Neural crest cell (in vitro differentiated cells): ENCODE data around the gene UPF1. TPM values are rescaled to one million over a fixed set of nuclear protein-coding genes. Genes with fewer than 3 reads are reported as not detected.

Source experiments
- DNase-seq: peaks from one replicate; pipeline ENCODE4 v3.0.0; 2021; ENCODE audit warnings: low read depth, mixed read lengths, low spot score
- H3K27ac Mint-ChIP-seq: one replicate; pipeline ENCODE4 v1.8.0; 2021; ENCODE audit warnings: mild to moderate bottlenecking, mixed read lengths; ENCODE audit not compliant: unreplicated experiment
- H3K27me3 Mint-ChIP-seq: 2 replicates; pipeline ENCODE4 v1.8.0; 2021; ENCODE audit warnings: low read depth, mild to moderate bottlenecking, mixed read lengths
- H3K36me3 Mint-ChIP-seq: 2 replicates; pipeline ENCODE4 v1.8.0; 2021; ENCODE audit warnings: low read depth, mild to moderate bottlenecking, mixed read lengths
- H3K4me1 Mint-ChIP-seq: 2 replicates; pipeline ENCODE4 v1.8.0; 2021; ENCODE audit warnings: mixed read lengths
- H3K4me3 Mint-ChIP-seq: one replicate; pipeline ENCODE4 v1.8.0; 2021; ENCODE audit warnings: mild to moderate bottlenecking, mixed read lengths
- H3K9me3 Mint-ChIP-seq: 2 replicates; pipeline ENCODE4 v1.8.0; 2021; ENCODE audit warnings: mixed read lengths
- CTCF ChIP-seq: fragments of 200-600 bp; sonication (generic); conservative IDR thresholded peaks from 2 replicates; pipeline ENCODE4 v1.5.0; 2021; ENCODE audit warnings: antibody characterized with exemption, mild to moderate bottlenecking
- long read RNA-seq: library from polyadenylated mRNA; unstranded; transcript quantifications from one replicate; pipeline ENCODE4 v2.0.0, GENCODE V29; 2020
- total RNA-seq: library from RNA; stranded (reverse); gene quantifications from 2 replicates; pipeline ENCODE4 v1.2.1, GENCODE V29; 2021

Gene UPF1
- 73.1 and 76.5 TPM in 2 replicates for total RNA-seq
- long read RNA-seq, partial matches to known transcripts, result 0 of 2 reads
- long read RNA-seq, other reads (novel, unspliced or antisense), result 2 of 2 reads

- H3K9me3 Mint-ChIP-seq, result no peaks in the 10 kb centered on the region
- peak within 1 kb of the TSS; percentile 96 for H3K4me3 Mint-ChIP-seq
- TF ChIP-seq CTCF, result peak; percentile 26
- DNase-seq, result peak; percentile 93
- H3K4me1 Mint-ChIP-seq, result peaks cover 32% of the 10 kb centered on the region
- H3K36me3 Mint-ChIP-seq, result peaks cover 4% of the 10 kb centered on the region
- H3K27me3 Mint-ChIP-seq, result peaks cover 16% of the 10 kb centered on the region
- peak within 1 kb of the TSS; percentile 96 for H3K27ac Mint-ChIP-seq
These were observed at the start of gene UPF1 for GRCh38 chr19:18831524-18832305. Gene UPF1, plus strand, starts transcription at chr19:18831959. Its CDS starts 251 bp downstream, at chr19:18832210.

GRCh38 chr19:18782559-18783225 is 49.1 kb upstream of the UPF1 start:
- Mint-ChIP-seq H3K27ac (no peak overlapping the region), H3K36me3 (no peaks in the 10 kb centered on the region), H3K4me1 (peaks cover 14% of the 10 kb centered on the region), H3K4me3 (no peak overlapping the region), H3K9me3 (no peaks in the 10 kb centered on the region), H3K27me3 (peaks cover 68% of the 10 kb centered on the region)
- no peak for TF ChIP-seq CTCF
- DNase-seq, result no peak

GRCh38 chr19:18783958-18784785 is 47.6 kb upstream of the UPF1 start:
- Mint-ChIP-seq H3K4me1 (peaks cover 15% of the 10 kb centered on the region), H3K36me3 (no peaks in the 10 kb centered on the region), H3K27ac (no peak overlapping the region), H3K27me3 (peaks cover 67% of the 10 kb centered on the region), H3K4me3 (no peak overlapping the region), H3K9me3 (no peaks in the 10 kb centered on the region)
- no peak for DNase-seq
- no peak for TF ChIP-seq CTCF

GRCh38 chr19:18784786-18785120 is 47.0 kb upstream of the UPF1 start:
- Mint-ChIP-seq H3K4me1 (peaks cover 18% of the 10 kb centered on the region), H3K27me3 (peaks cover 67% of the 10 kb centered on the region), H3K27ac (no peak overlapping the region), H3K9me3 (no peaks in the 10 kb centered on the region), H3K36me3 (no peaks in the 10 kb centered on the region), H3K4me3 (no peak overlapping the region)
- DNase-seq, result no peak
- no peak for TF ChIP-seq CTCF
